Measurements from ENCODE around the gene CYP4F3.
"Not testable (repeated sequence)": the region's sequence is repeated elsewhere in the genome, so short reads cannot be mapped to it uniquely, and the experiment has no call there.

DNA sequence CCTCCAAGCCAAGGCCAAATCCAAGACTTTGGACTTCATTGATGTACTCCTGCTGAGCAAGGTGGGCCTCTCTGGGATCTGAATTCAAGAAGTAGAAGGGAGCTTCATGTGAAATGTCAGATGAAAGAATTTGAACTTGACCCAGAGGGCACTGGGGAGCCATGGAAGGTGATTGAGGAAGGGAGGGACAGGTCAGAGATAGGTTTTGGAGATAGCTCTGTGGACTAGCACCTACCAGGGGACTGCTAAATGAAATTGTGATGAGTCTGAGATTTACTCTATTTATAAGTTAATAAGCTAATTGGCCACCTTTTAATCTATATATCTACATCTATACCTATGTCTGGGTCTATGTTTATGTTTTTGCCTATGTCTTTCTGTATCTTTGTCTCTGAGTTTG, 9.4 kb downstream of the CYP4F3 start:
- not testable (repeated sequence) for TF ChIP-seq POLR2A (IDR thresholded peaks at IDR 0.05); CTCF (IDR thresholded peaks at IDR 0.05 in 4 of 5, conservative IDR thresholded peaks at IDR 0.05 in 1 of 5)
